Measurements from ENCODE around the gene GOLIM4.

GRCh38 chr3:168116279-168116678 lies 20.6 kb upstream of the GOLIM4 start:
- TF ChIP-seq POLR2A (IDR thresholded peaks at IDR 0.05; ENCODE audit: low read length) (peak; percentile 81), GATA1 (IDR thresholded peaks at IDR 0.05; ENCODE audit: low read depth, low read length) (no peak)

Data from erythroblast (primary cell).